ENCODE results near the gene EYA4.

EYA4 gene

GRCh38 chr6:133291671-133292070 is 50.5 kb downstream of the EYA4 start:
- H3K27me3 Mint-ChIP-seq, result no peaks in the 10 kb centered on the region
- no peaks in the 10 kb centered on the region for H3K36me3 Mint-ChIP-seq (ENCODE audit: low read depth)
- DNase-seq (no peak), ATAC-seq (no peak)
- H3K4me1 Mint-ChIP-seq, result no peaks in the 10 kb centered on the region
- H3K4me3 Mint-ChIP-seq, result no peak overlapping the region
- H3K27ac Mint-ChIP-seq, result no peak overlapping the region
- no peaks in the 10 kb centered on the region for H3K9me3 Mint-ChIP-seq

- ATAC-seq, result no peak
- Mint-ChIP-seq H3K4me3 (no peak overlapping the region), H3K27ac (no peak overlapping the region), H3K36me3 (ENCODE audit: low read depth) (no peaks in the 10 kb centered on the region), H3K4me1 (no peaks in the 10 kb centered on the region), H3K9me3 (no peaks in the 10 kb centered on the region), H3K27me3 (no peaks in the 10 kb centered on the region)
- no peak for DNase-seq
Measured at GRCh38 chr6:133297657-133298056, 56.5 kb downstream of the EYA4 start.

- Mint-ChIP-seq H3K27me3 (no peaks in the 10 kb centered on the region), H3K9me3 (no peaks in the 10 kb centered on the region), H3K4me1 (no peaks in the 10 kb centered on the region), H3K4me3 (no peak overlapping the region), H3K27ac (no peak overlapping the region), H3K36me3 (ENCODE audit: low read depth) (no peaks in the 10 kb centered on the region)
- ATAC-seq (no peak), DNase-seq (no peak)
Measured at GRCh38 chr6:133298335-133298734, 57.2 kb downstream of the EYA4 start.

GRCh38 chr6:133298801-133299200 is 57.6 kb downstream of the EYA4 start:
- no peak for ATAC-seq
- no peak overlapping the region for H3K4me3 Mint-ChIP-seq
- H3K4me1 Mint-ChIP-seq, result no peaks in the 10 kb centered on the region
- H3K27ac Mint-ChIP-seq, result no peak overlapping the region
- no peaks in the 10 kb centered on the region for H3K9me3 Mint-ChIP-seq
- H3K27me3 Mint-ChIP-seq, result no peaks in the 10 kb centered on the region
- no peak for DNase-seq
- H3K36me3 Mint-ChIP-seq (ENCODE audit: low read depth), result no peaks in the 10 kb centered on the region

GRCh38 chr6:133300896-133301295 is 59.7 kb downstream of the EYA4 start:
- Mint-ChIP-seq H3K4me3 (no peak overlapping the region), H3K9me3 (no peaks in the 10 kb centered on the region), H3K36me3 (ENCODE audit: low read depth) (no peaks in the 10 kb centered on the region), H3K4me1 (no peaks in the 10 kb centered on the region), H3K27ac (no peak overlapping the region), H3K27me3 (no peaks in the 10 kb centered on the region)
- DNase-seq, result no peak
- no peak for ATAC-seq

- H3K36me3 Mint-ChIP-seq (ENCODE audit: low read depth), result no peaks in the 10 kb centered on the region
- H3K4me3 Mint-ChIP-seq, result no peak overlapping the region
- ATAC-seq, result no peak
- no peak for DNase-seq
- H3K27me3 Mint-ChIP-seq, result no peaks in the 10 kb centered on the region
- no peak overlapping the region for H3K27ac Mint-ChIP-seq
- H3K9me3 Mint-ChIP-seq, result no peaks in the 10 kb centered on the region
- H3K4me1 Mint-ChIP-seq, result no peaks in the 10 kb centered on the region
Measured at GRCh38 chr6:133301835-133302234, 60.7 kb downstream of the EYA4 start.

- H3K4me1 Mint-ChIP-seq, result no peaks in the 10 kb centered on the region
- no peak overlapping the region for H3K4me3 Mint-ChIP-seq
- no peak for ATAC-seq
- no peaks in the 10 kb centered on the region for H3K9me3 Mint-ChIP-seq
- no peak overlapping the region for H3K27ac Mint-ChIP-seq
- H3K27me3 Mint-ChIP-seq, result peaks cover 4% of the 10 kb centered on the region
- H3K36me3 Mint-ChIP-seq (ENCODE audit: low read depth), result no peaks in the 10 kb centered on the region
- DNase-seq, result no peak
Measured at GRCh38 chr6:133306931-133307330, 65.8 kb downstream of the EYA4 start.

- no peaks in the 10 kb centered on the region for H3K36me3 Mint-ChIP-seq (ENCODE audit: low read depth)
- ATAC-seq (no peak), DNase-seq (no peak)
- no peak overlapping the region for H3K4me3 Mint-ChIP-seq
- H3K4me1 Mint-ChIP-seq, result no peaks in the 10 kb centered on the region
- H3K9me3 Mint-ChIP-seq, result no peaks in the 10 kb centered on the region
- peaks cover 7% of the 10 kb centered on the region for H3K27me3 Mint-ChIP-seq
- H3K27ac Mint-ChIP-seq, result no peak overlapping the region
Measured at GRCh38 chr6:133309579-133309978, 68.4 kb downstream of the EYA4 start.

GRCh38 chr6:133312006-133312405 is 70.8 kb downstream of the EYA4 start:
- Mint-ChIP-seq H3K4me3 (no peak overlapping the region), H3K9me3 (no peaks in the 10 kb centered on the region), H3K4me1 (no peaks in the 10 kb centered on the region), H3K27me3 (peaks cover 7% of the 10 kb centered on the region), H3K27ac (no peak overlapping the region), H3K36me3 (ENCODE audit: low read depth) (no peaks in the 10 kb centered on the region)
- DNase-seq (no peak), ATAC-seq (no peak)

GRCh38 chr6:133313068-133313467 is 71.9 kb downstream of the EYA4 start:
- no peak for DNase-seq
- H3K27ac Mint-ChIP-seq, result no peak overlapping the region
- ATAC-seq, result no peak
- H3K27me3 Mint-ChIP-seq, result peaks cover 7% of the 10 kb centered on the region
- H3K36me3 Mint-ChIP-seq (ENCODE audit: low read depth), result no peaks in the 10 kb centered on the region
- H3K4me3 Mint-ChIP-seq, result no peak overlapping the region
- no peaks in the 10 kb centered on the region for H3K9me3 Mint-ChIP-seq
- H3K4me1 Mint-ChIP-seq, result no peaks in the 10 kb centered on the region

GRCh38 chr6:133314947-133315346 is 73.8 kb downstream of the EYA4 start:
- no peak for ATAC-seq
- DNase-seq, result no peak
- no peaks in the 10 kb centered on the region for H3K36me3 Mint-ChIP-seq (ENCODE audit: low read depth)
- no peaks in the 10 kb centered on the region for H3K4me1 Mint-ChIP-seq
- H3K9me3 Mint-ChIP-seq, result no peaks in the 10 kb centered on the region
- H3K4me3 Mint-ChIP-seq, result no peak overlapping the region
- no peak overlapping the region for H3K27ac Mint-ChIP-seq
- H3K27me3 Mint-ChIP-seq, result peaks cover 7% of the 10 kb centered on the region

- Mint-ChIP-seq H3K36me3 (ENCODE audit: low read depth) (no peaks in the 10 kb centered on the region), H3K4me1 (no peaks in the 10 kb centered on the region), H3K27ac (no peak overlapping the region), H3K9me3 (no peaks in the 10 kb centered on the region), H3K4me3 (no peak overlapping the region), H3K27me3 (peaks cover 5% of the 10 kb centered on the region)
- DNase-seq (no peak), ATAC-seq (no peak)
Measured at GRCh38 chr6:133315811-133316210, 74.7 kb downstream of the EYA4 start.

GRCh38 chr6:133317704-133318103 is 76.5 kb downstream of the EYA4 start:
- Mint-ChIP-seq H3K4me1 (no peaks in the 10 kb centered on the region), H3K27me3 (no peaks in the 10 kb centered on the region), H3K27ac (no peak overlapping the region), H3K4me3 (no peak overlapping the region), H3K9me3 (no peaks in the 10 kb centered on the region), H3K36me3 (ENCODE audit: low read depth) (no peaks in the 10 kb centered on the region)
- DNase-seq, result no peak
- ATAC-seq, result no peak

GRCh38 chr6:133326584-133326983 is 85.4 kb downstream of the EYA4 start:
- no peaks in the 10 kb centered on the region for H3K4me1 Mint-ChIP-seq
- H3K36me3 Mint-ChIP-seq (ENCODE audit: low read depth), result no peaks in the 10 kb centered on the region
- ATAC-seq, result no peak

GRCh38 chr6:133333852-133334251 is 92.7 kb downstream of the EYA4 start:
- Mint-ChIP-seq H3K9me3 (peaks cover 3% of the 10 kb centered on the region), H3K4me3 (no peak overlapping the region), H3K36me3 (ENCODE audit: low read depth) (no peaks in the 10 kb centered on the region), H3K4me1 (no peaks in the 10 kb centered on the region), H3K27me3 (peaks cover 5% of the 10 kb centered on the region), H3K27ac (no peak overlapping the region)
- ATAC-seq (no peak), DNase-seq (no peak)

More at GRCh38 chr6:133326584-133326983, 85.4 kb downstream of the EYA4 start:
- Mint-ChIP-seq H3K27ac (no peak overlapping the region), H3K4me3 (no peak overlapping the region), H3K27me3 (peaks cover 4% of the 10 kb centered on the region), H3K9me3 (no peaks in the 10 kb centered on the region)
- no peak for DNase-seq

GRCh38 chr6:133337308-133337707 is 96.2 kb downstream of the EYA4 start:
- H3K36me3 Mint-ChIP-seq (ENCODE audit: low read depth), result no peaks in the 10 kb centered on the region
- H3K9me3 Mint-ChIP-seq, result peaks cover 3% of the 10 kb centered on the region
- DNase-seq, result no peak
- no peaks in the 10 kb centered on the region for H3K4me1 Mint-ChIP-seq
- H3K4me3 Mint-ChIP-seq, result no peak overlapping the region
- ATAC-seq, result no peak
- H3K27ac Mint-ChIP-seq, result no peak overlapping the region
- peaks cover 3% of the 10 kb centered on the region for H3K27me3 Mint-ChIP-seq
